MV-4-11 (cell line): Measurements from ENCODE around the gene SOX30.

Experiments
- DNase-seq: peaks from one replicate; lab custom pipeline; 2025; lab: John Stamatoyannopoulos, UW

SOX30 gene

GRCh38 chr5:157607371-157608161 is 44.7 kb downstream of the SOX30 start:
- peak; percentile 62 for DNase-seq

GRCh38 chr5:157606046-157606445 is 46.2 kb downstream of the SOX30 start:
- DNase-seq: no peak

- DNase-seq: peak; percentile 94
Observed at GRCh38 chr5:157603333-157604190, 48.7 kb downstream of the SOX30 start.

GRCh38 chr5:157602505-157602904 is 49.7 kb downstream of the SOX30 start:
- peak; percentile 67 for DNase-seq

- no peak for DNase-seq
Observed at GRCh38 chr5:157600252-157600651, 52.0 kb downstream of the SOX30 start.

- DNase-seq: peak; percentile 65
Observed at GRCh38 chr5:157599565-157599964, 52.7 kb downstream of the SOX30 start.

- DNase-seq: no peak
Observed at GRCh38 chr5:157598350-157598936, 53.8 kb downstream of the SOX30 start.

GRCh38 chr5:157597277-157597676 is 55.0 kb downstream of the SOX30 start:
- no peak for DNase-seq

- peak; percentile 92 for DNase-seq
Observed at GRCh38 chr5:157596487-157596886, 55.8 kb downstream of the SOX30 start.

GRCh38 chr5:157594675-157595459 is 57.4 kb downstream of the SOX30 start:
- DNase-seq: peak; percentile 64

GRCh38 chr5:157594257-157594656 is 58.0 kb downstream of the SOX30 start:
- DNase-seq: no peak

- no peak for DNase-seq
Observed at GRCh38 chr5:157593052-157593757, 59.0 kb downstream of the SOX30 start.

GRCh38 chr5:157592594-157592993 is 59.6 kb downstream of the SOX30 start:
- peak; percentile 52 for DNase-seq

- DNase-seq: no peak
Observed at GRCh38 chr5:157590478-157590877, 61.8 kb downstream of the SOX30 start.

- no peak for DNase-seq
Observed at GRCh38 chr5:157584628-157585027, 67.6 kb downstream of the SOX30 start.

GRCh38 chr5:157582731-157583620 is 69.3 kb downstream of the SOX30 start:
- DNase-seq: peak; percentile 4

GRCh38 chr5:157581901-157582300 is 70.3 kb downstream of the SOX30 start:
- DNase-seq: peak; percentile 69

GRCh38 chr5:157578079-157578780 is 74.0 kb downstream of the SOX30 start:
- DNase-seq: no peak

- no peak for DNase-seq
Observed at GRCh38 chr5:157576678-157577077, 75.6 kb downstream of the SOX30 start.
